ENCODE results near the gene PACS1. TPM values are rescaled to one million over a fixed set of nuclear protein-coding genes. Genes with fewer than 3 reads are reported as not detected.

Gene PACS1
- total RNA-seq, 1 experiment from 2014 or later = 91.8 TPM

DNA sequence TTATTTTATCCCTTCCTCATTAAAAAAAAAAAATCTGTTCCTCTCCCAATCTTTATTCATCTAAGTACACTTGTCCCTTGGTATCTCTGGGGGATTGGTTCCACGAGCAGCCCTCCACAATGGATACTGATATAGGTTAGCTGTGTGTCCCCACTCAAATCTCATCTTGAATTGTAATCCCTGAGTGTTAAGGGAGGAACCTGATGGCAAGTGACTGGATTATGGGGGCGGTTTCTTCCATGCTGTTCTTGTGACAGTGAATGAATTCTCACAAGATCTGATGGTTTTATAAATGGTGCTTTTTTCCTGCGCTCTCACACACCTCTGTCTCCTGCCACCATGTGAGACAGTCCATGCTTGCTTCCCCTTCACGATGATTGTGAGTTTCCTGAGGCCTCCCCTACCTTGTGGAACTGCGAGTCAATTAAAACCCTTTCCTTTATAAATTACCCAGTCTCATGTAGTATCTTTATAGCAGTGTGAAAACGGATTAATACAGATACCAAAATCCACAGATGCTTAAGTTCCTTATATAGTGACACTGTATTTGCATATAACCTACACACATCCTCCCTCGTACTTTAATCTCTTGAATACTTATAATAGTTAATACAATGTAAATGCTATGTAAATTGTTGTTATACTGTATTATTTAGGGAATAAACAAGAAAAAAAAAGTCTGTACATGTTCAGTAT is 62.0 kb downstream of the PACS1 start:
- DNase-seq (ENCODE audit: low read depth, low spot score) (no peak), ATAC-seq (no peak)
- no peaks in the 10 kb centered on the region for H3K9me3 ChIP-seq (ENCODE audit: control insufficient read depth, insufficient read depth, low read depth, low read length)
- peaks cover 25% of the 10 kb centered on the region for H3K4me1 ChIP-seq (ENCODE audit: control insufficient read depth, insufficient read depth, low read length)
- H3K27me3 ChIP-seq (ENCODE audit: control insufficient read depth, insufficient read depth, low read length) = no peaks in the 10 kb centered on the region
- H3K4me3 ChIP-seq (ENCODE audit: low read depth in 2 of 2, low read length in 2 of 2) = no peak overlapping the region
- BruUV-seq (replicated peaks) = no TSS peak
- in situ Hi-C loops (cut with HindIII; ENCODE audit: low pct_unique_long_range_greater_than_20kb, low sequenced_read_pairs) (no loop called here), intact Hi-C loops (cut with micrococcal nuclease; ENCODE audit: unreplicated experiment) (no loop called here)
- TF ChIP-seq, protein P1, sequence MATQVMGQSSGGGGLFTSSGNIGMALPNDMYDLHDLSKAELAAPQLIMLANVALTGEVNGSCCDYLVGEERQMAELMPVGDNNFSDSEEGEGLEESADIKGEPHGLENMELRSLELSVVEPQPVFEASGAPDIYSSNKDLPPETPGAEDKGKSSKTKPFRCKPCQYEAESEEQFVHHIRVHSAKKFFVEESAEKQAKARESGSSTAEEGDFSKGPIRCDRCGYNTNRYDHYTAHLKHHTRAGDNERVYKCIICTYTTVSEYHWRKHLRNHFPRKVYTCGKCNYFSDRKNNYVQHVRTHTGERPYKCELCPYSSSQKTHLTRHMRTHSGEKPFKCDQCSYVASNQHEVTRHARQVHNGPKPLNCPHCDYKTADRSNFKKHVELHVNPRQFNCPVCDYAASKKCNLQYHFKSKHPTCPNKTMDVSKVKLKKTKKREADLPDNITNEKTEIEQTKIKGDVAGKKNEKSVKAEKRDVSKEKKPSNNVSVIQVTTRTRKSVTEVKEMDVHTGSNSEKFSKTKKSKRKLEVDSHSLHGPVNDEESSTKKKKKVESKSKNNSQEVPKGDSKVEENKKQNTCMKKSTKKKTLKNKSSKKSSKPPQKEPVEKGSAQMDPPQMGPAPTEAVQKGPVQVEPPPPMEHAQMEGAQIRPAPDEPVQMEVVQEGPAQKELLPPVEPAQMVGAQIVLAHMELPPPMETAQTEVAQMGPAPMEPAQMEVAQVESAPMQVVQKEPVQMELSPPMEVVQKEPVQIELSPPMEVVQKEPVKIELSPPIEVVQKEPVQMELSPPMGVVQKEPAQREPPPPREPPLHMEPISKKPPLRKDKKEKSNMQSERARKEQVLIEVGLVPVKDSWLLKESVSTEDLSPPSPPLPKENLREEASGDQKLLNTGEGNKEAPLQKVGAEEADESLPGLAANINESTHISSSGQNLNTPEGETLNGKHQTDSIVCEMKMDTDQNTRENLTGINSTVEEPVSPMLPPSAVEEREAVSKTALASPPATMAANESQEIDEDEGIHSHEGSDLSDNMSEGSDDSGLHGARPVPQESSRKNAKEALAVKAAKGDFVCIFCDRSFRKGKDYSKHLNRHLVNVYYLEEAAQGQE (IDR thresholded peaks at IDR 0.05; ENCODE audit: insufficient read depth in 1 of 2, low read depth in 2 of 2, low read length in 1 of 2) = no peak
- TF ChIP-seq POLR2AphosphoS5 (IDR thresholded peaks at IDR 0.05; ENCODE audit: low read depth, low read length) (no peak), TCF7L2 (IDR thresholded peaks at IDR 0.05; ENCODE audit: low read depth, low read length) (no peak), SIN3A (IDR thresholded peaks at IDR 0.05; ENCODE audit: borderline replicate concordance, insufficient read depth, low read depth, low read length) (no peak), CTCF (IDR thresholded peaks at IDR 0.05) (no peak)
- H3K27ac ChIP-seq (ENCODE audit: low read length) = peak overlapping the region; percentile 5; the same call in 1 of the 2 replicates
- CTCF ChIA-PET = no interaction called here
- POLR2A ChIA-PET = no interaction called here
- no peaks in the 10 kb centered on the region for H3K36me3 ChIP-seq (ENCODE audit: control insufficient read depth, insufficient read depth, low read length)

GRCh38 chr11:66133216-66133775 is 63.2 kb downstream of the PACS1 start:
- no peaks in the 10 kb centered on the region for H3K36me3 ChIP-seq (ENCODE audit: control insufficient read depth, insufficient read depth, low read length)
- no peak overlapping the region for H3K4me3 ChIP-seq (ENCODE audit: low read depth in 2 of 2, low read length in 2 of 2)
- intact Hi-C loops (cut with micrococcal nuclease; ENCODE audit: unreplicated experiment) = no loop called here
- BruUV-seq (replicated peaks) = no TSS peak
- no peaks in the 10 kb centered on the region for H3K27me3 ChIP-seq (ENCODE audit: control insufficient read depth, insufficient read depth, low read length)
- ATAC-seq = peak; percentile 64
- peaks cover 15% of the 10 kb centered on the region; the same call in 1 of the 2 replicates for H3K4me1 ChIP-seq (ENCODE audit: control insufficient read depth, insufficient read depth, low read length)
- TF ChIP-seq POLR2AphosphoS5 (IDR thresholded peaks at IDR 0.05; ENCODE audit: low read depth, low read length) = no peak
- no peak for TF ChIP-seq SIN3A (IDR thresholded peaks at IDR 0.05; ENCODE audit: borderline replicate concordance, insufficient read depth, low read depth, low read length)
- TF ChIP-seq CTCF (IDR thresholded peaks at IDR 0.05) = 0 out of 2 replicates have a peak, but pooled peaks have one; percentile 30
- TF ChIP-seq, protein P1 (IDR thresholded peaks at IDR 0.05; ENCODE audit: insufficient read depth in 1 of 2, low read depth in 2 of 2, low read length in 1 of 2) = no peak
- 0 out of 2 replicates have a peak, but pooled peaks have one; percentile 34 for TF ChIP-seq TCF7L2 (IDR thresholded peaks at IDR 0.05; ENCODE audit: low read depth, low read length)
- H3K27ac ChIP-seq (ENCODE audit: low read length) = no peak overlapping the region
- ChIA-PET POLR2A (interaction anchor here (0.6 to 0.9 kb wide), 2 partner anchors 30 to 124 kb away, joined by 3 to 4 read pairs; no protein-coding TSS in a partner anchor), CTCF (no interaction called here)
- H3K9me3 ChIP-seq (ENCODE audit: control insufficient read depth, insufficient read depth, low read depth, low read length) = no peaks in the 10 kb centered on the region
- in situ Hi-C loops (cut with HindIII; ENCODE audit: low pct_unique_long_range_greater_than_20kb, low sequenced_read_pairs) = no loop called here
- DNase-seq (ENCODE audit: low read depth, low spot score) = no peak

Data from Panc1 (cell line).